Gastrocnemius medialis (tissue), 4 donors: ENCODE results near the gene ETV7.

ENCODE experiments used
- POLR2A ChIP-seq, 2 donors: fragments of 450-650 bp; IDR thresholded peaks; one replicate each; pipeline ENCODE4 v1.6.1; 2017; ENCODE audit warnings: antibody characterized with exemption in 2 of 2, mild to moderate bottlenecking in 2 of 2, moderate library complexity in 2 of 2
- TF ChIP-seq, protein P1 (sequence below), 5 experiments: fragments of 450-650 bp in 3 of 5; fragments of 200-600 bp in 2 of 5; sonication (generic) in 2 of 5; IDR thresholded peaks in 4 of 5; conservative IDR thresholded peaks in 1 of 5; 1 replicate in 4 of 5; 2 replicates in 1 of 5; pipeline ENCODE4 v1.5.1; 2016 to 2019; ENCODE audit warnings: antibody characterized with exemption in 5 of 5, mild to moderate bottlenecking in 3 of 5, moderate library complexity in 3 of 5

- TF ChIP-seq, protein P1, sequence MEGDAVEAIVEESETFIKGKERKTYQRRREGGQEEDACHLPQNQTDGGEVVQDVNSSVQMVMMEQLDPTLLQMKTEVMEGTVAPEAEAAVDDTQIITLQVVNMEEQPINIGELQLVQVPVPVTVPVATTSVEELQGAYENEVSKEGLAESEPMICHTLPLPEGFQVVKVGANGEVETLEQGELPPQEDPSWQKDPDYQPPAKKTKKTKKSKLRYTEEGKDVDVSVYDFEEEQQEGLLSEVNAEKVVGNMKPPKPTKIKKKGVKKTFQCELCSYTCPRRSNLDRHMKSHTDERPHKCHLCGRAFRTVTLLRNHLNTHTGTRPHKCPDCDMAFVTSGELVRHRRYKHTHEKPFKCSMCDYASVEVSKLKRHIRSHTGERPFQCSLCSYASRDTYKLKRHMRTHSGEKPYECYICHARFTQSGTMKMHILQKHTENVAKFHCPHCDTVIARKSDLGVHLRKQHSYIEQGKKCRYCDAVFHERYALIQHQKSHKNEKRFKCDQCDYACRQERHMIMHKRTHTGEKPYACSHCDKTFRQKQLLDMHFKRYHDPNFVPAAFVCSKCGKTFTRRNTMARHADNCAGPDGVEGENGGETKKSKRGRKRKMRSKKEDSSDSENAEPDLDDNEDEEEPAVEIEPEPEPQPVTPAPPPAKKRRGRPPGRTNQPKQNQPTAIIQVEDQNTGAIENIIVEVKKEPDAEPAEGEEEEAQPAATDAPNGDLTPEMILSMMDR (IDR thresholded peaks at IDR 0.05 in 4 of 5, conservative IDR thresholded peaks at IDR 0.05 in 1 of 5): no peak
- no peak for TF ChIP-seq POLR2A (IDR thresholded peaks at IDR 0.05)
Observed at GRCh38 chr6:36378243-36378920, 9.1 kb downstream of the ETV7 start.
